Mesothelial cell of epicardium (in vitro differentiated cells): ENCODE results near the gene VEPH1. TPM values are rescaled to one million over a fixed set of nuclear protein-coding genes. Genes with fewer than 3 reads are reported as not detected.

Source experiments
- DNase-seq, 2 experiments: peaks; one replicate each; pipeline ENCODE4 v3.0.0; 2021; ENCODE audit warnings: low spot score in 2 of 2; ENCODE audit not compliant: unreplicated experiment in 2 of 2
- H3K27ac Mint-ChIP-seq: 2 replicates; pipeline ENCODE4 v1.8.0; 2021; ENCODE audit warnings: mixed read lengths
- H3K27me3 Mint-ChIP-seq: 2 replicates; pipeline ENCODE4 v1.8.0; 2021; ENCODE audit warnings: low read depth, mixed read lengths
- H3K36me3 Mint-ChIP-seq: 2 replicates; pipeline ENCODE4 v1.8.0; 2021; ENCODE audit warnings: mixed read lengths
- H3K4me1 Mint-ChIP-seq: 2 replicates; pipeline ENCODE4 v1.8.0; 2021; ENCODE audit warnings: mixed read lengths
- H3K4me3 Mint-ChIP-seq: 2 replicates; pipeline ENCODE4 v1.8.0; 2021; ENCODE audit warnings: mild to moderate bottlenecking, moderate library complexity, mixed read lengths
- H3K9me3 Mint-ChIP-seq: 2 replicates; pipeline ENCODE4 v1.8.0; 2021; ENCODE audit warnings: mixed read lengths
- CTCF ChIP-seq: fragments of 200-600 bp; sonication (generic); IDR thresholded peaks from one replicate; pipeline ENCODE4 v1.5.0; 2021; ENCODE audit warnings: antibody characterized with exemption; ENCODE audit not compliant: unreplicated experiment
- total RNA-seq: library from RNA; stranded (reverse); gene quantifications from 3 replicates; pipeline ENCODE4 v1.2.1, GENCODE V29; 2021

The VEPH1 gene
- total RNA-seq, 1 donor from 2014 or later, result 10.2 TPM

DNA sequence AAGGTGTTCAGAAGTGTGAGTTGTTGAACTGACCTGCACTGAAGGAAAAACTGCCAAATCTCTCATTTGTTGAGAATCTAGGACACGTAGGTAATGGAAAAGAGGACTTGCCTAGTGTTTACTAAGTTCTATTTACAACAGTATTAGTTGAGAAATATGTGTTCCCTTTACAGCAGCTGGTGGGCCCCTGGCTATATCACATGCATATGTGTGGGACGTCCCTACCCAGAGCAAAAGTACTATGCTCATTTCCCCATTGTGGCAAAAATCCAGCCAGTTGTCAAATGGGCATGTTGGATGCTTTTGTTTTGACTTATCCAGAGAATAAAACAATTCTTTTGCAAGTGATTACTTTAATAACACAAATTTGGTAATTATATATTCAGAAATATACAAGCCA, 179.9 kb downstream of the VEPH1 start:
- peaks cover 3% of the 10 kb centered on the region for H3K36me3 Mint-ChIP-seq
- H3K4me3 Mint-ChIP-seq, result no peak overlapping the region
- no peak for DNase-seq
- H3K27me3 Mint-ChIP-seq, result no peaks in the 10 kb centered on the region
- no peak overlapping the region for H3K27ac Mint-ChIP-seq
- TF ChIP-seq CTCF, result no peak
- H3K4me1 Mint-ChIP-seq, result peaks cover 24% of the 10 kb centered on the region
- peaks cover 16% of the 10 kb centered on the region for H3K9me3 Mint-ChIP-seq

DNA sequence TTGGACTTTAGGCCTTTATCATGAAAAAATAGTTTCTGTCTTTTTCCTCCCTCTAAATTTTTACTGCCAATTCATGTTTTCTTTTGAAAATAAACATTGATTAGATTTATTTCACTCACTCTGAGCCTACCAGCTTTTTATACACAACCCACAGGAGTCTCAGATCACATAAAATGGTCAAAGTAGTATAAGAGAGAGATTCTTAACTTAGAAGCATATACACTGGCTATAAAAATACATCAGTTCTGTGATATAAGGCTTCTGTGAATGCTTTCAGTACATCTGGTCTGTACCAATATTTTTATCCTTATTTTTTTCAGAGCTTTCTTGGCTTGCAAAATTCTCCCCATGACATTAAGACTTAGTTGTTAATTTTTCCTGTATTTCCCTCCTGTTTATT, 183.5 kb downstream of the VEPH1 start:
- H3K27me3 Mint-ChIP-seq, result no peaks in the 10 kb centered on the region

GRCh38 chr3:157318639-157319288, 184.5 kb downstream of the VEPH1 start:
- Mint-ChIP-seq H3K9me3 (peaks cover 9% of the 10 kb centered on the region), H3K27me3 (no peaks in the 10 kb centered on the region), H3K36me3 (no peaks in the 10 kb centered on the region), H3K4me1 (peaks cover 28% of the 10 kb centered on the region), H3K27ac (peak overlapping the region; percentile 66), H3K4me3 (no peak overlapping the region)
- no peak for DNase-seq
- TF ChIP-seq CTCF, result no peak

More for the DNA sequence above, 183.5 kb downstream of the VEPH1 start:
- no peak overlapping the region for H3K4me3 Mint-ChIP-seq
- H3K36me3 Mint-ChIP-seq, result no peaks in the 10 kb centered on the region
- TF ChIP-seq CTCF, result no peak
- peak overlapping the region; percentile 71 for H3K27ac Mint-ChIP-seq
- peaks cover 28% of the 10 kb centered on the region for H3K4me1 Mint-ChIP-seq
- peaks cover 9% of the 10 kb centered on the region for H3K9me3 Mint-ChIP-seq
- DNase-seq, result no peak

- no peak for DNase-seq
- H3K27me3 Mint-ChIP-seq, result no peaks in the 10 kb centered on the region
- H3K4me3 Mint-ChIP-seq, result no peak overlapping the region
- no peak for TF ChIP-seq CTCF
- no peaks in the 10 kb centered on the region for H3K36me3 Mint-ChIP-seq
- peaks cover 28% of the 10 kb centered on the region for H3K4me1 Mint-ChIP-seq
- no peak overlapping the region for H3K27ac Mint-ChIP-seq
- H3K9me3 Mint-ChIP-seq, result peaks cover 9% of the 10 kb centered on the region
Observed at GRCh38 chr3:157317895-157318294, 185.3 kb downstream of the VEPH1 start.

DNA sequence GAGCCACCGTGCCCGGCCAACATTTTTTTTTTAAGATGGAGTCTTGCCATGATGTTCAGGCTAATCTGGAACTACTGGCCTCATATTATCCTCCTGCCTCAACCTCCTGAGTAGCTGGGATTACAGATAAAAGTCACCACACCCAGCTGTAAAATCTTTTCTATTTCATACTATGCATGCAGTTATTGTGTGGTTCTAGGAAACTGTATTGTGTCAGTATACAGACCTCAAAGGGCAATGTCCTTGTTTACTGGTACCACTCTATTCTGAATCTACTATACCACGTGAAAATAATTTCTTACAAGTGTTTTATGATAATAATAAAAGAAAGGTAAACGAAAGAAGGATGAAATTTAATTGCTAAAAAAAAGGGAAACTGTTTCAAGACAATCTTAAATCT, 190.0 kb downstream of the VEPH1 start:
- H3K27ac Mint-ChIP-seq, result no peak overlapping the region
- H3K4me3 Mint-ChIP-seq, result no peak overlapping the region
- H3K27me3 Mint-ChIP-seq, result no peaks in the 10 kb centered on the region

More for the DNA sequence above, 190.0 kb downstream of the VEPH1 start:
- H3K36me3 Mint-ChIP-seq, result no peaks in the 10 kb centered on the region
- no peak for TF ChIP-seq CTCF
- H3K9me3 Mint-ChIP-seq, result peaks cover 6% of the 10 kb centered on the region
- peaks cover 10% of the 10 kb centered on the region for H3K4me1 Mint-ChIP-seq
- no peak for DNase-seq
